ENCODE data around the gene IRS1.
A peak's percentile ranks its signal among the peaks of the same experiment; 100 is the strongest.

Gene IRS1

DNA sequence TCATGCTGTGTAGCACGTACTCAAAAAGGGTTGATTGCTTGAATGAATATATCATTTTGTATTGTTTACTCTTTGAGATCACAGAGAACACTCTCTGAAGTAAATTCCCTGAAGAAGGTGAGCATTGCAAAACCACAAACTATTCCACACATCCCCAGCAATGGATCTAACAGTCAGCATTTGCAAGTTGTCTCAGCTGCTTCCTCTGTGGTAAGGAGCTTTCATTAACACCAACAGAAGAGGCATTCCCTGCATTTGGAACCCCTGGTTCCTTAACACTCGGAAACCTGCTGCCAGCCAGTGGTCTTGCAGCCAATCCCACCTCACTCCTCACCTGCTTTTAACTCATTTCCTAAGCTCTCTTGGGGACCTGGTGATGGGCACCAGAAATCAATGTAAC is 108.4 kb downstream of the IRS1 start:
- Histone ChIP-seq H3K4me1 (ENCODE audit: control insufficient read depth, insufficient read depth, low read length, unreplicated experiment) (peaks cover 5% of the 10 kb centered on the region), H3K4me3 (ENCODE audit: low read depth, low read length) (no peak overlapping the region), H3K36me3 (ENCODE audit: insufficient read depth, low read length) (no peaks in the 10 kb centered on the region), H2AFZ (ENCODE audit: low read length, unreplicated experiment) (no peak overlapping the region), H3K27me3 (ENCODE audit: insufficient read depth, low read length) (no peaks in the 10 kb centered on the region), H3K27ac (ENCODE audit: low read depth, low read length) (no peak overlapping the region), H3K79me2 (ENCODE audit: control insufficient read depth, insufficient read depth, low read length, unreplicated experiment) (no peaks in the 10 kb centered on the region)

DNA sequence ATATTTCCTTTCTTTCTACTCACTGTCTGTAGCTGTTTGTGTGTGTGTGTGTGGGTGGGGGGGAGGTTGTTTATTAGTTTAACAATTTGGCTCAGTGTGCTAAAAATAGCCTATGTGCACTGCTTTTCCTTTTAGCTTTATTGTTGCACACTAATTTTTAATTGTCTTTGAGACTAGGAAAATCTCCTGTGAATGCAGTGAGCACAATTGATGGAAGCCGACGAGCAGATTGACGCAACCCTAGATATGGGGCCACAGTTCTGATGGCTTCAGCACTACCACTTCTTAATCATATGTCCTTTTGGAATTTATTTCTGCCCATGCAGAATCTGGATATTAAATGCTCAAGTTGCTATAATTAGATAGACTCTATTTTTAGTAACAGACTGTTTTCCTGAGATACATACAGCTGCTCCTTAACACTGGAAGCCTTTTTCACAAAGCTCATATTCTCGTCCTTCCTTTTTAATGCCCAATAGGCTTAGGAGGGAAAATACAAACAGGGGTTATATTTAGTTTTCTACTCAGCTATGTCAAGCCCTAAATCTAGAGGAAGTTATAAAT is 109.1 kb downstream of the IRS1 start:
- Histone ChIP-seq H3K4me3 (ENCODE audit: low read depth, low read length) (no peak overlapping the region), H3K79me2 (ENCODE audit: control insufficient read depth, insufficient read depth, low read length, unreplicated experiment) (no peaks in the 10 kb centered on the region), H2AFZ (ENCODE audit: low read length, unreplicated experiment) (no peak overlapping the region), H3K36me3 (ENCODE audit: insufficient read depth, low read length) (no peaks in the 10 kb centered on the region), H3K27ac (ENCODE audit: low read depth, low read length) (no peak overlapping the region), H3K4me1 (ENCODE audit: control insufficient read depth, insufficient read depth, low read length, unreplicated experiment) (peaks cover 5% of the 10 kb centered on the region), H3K27me3 (ENCODE audit: insufficient read depth, low read length) (no peaks in the 10 kb centered on the region)

DNA sequence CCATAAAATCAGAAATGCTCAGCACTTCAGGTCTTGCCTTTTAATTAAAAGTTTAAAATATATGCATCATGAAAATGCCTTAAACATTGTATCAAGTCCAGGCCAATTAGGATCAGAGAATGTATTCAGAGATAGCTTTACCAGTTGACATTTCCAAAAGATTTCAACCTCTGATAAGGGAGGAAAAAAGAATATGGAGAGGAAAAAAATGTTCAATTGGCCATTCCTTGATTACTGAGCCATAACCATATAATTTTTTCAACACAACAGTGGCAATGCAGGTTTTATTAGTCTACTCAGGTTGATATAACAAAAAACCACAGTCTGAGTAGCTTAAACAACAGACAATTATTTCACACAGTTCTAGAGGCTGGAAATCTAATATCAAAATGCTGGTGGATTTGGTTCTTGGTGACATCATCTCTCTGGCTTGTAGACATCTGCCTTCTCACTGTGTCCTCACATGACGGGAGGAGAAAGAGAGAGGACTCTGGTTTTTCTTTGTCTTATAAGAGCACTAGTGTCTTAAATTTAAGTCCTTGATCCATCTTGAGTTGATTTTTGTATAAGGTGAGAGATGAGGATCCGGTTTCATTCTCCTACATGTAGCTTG is 111.9 kb downstream of the IRS1 start:
- Histone ChIP-seq H3K27me3 (ENCODE audit: insufficient read depth, low read length) (no peaks in the 10 kb centered on the region), H3K79me2 (ENCODE audit: control insufficient read depth, insufficient read depth, low read length, unreplicated experiment) (no peaks in the 10 kb centered on the region), H3K4me1 (ENCODE audit: control insufficient read depth, insufficient read depth, low read length, unreplicated experiment) (peaks cover 9% of the 10 kb centered on the region), H2AFZ (ENCODE audit: low read length, unreplicated experiment) (no peak overlapping the region), H3K36me3 (ENCODE audit: insufficient read depth, low read length) (no peaks in the 10 kb centered on the region), H3K4me3 (ENCODE audit: low read depth, low read length) (no peak overlapping the region), H3K27ac (ENCODE audit: low read depth, low read length) (no peak overlapping the region)

DNA sequence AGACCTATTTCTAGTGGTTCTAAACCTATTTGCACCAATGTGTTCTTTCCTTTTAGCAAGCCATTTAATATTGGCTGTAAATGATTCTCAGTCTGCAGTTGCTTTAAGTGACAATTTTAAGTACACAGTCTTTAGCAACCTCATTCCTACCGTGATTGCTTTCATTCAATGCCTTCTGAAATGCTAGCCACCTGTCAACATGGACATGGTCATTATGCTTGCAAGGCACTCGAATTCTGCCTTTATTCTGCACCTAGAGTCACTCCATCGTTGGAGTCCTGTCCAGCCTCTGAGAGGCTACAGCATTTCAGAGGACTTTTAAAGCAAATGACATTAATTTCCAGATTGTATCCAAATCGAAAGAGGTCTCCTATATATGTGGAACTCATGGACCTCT is 115.1 kb downstream of the IRS1 start:
- Histone ChIP-seq H3K4me3 (ENCODE audit: low read depth, low read length) (no peak overlapping the region), H2AFZ (ENCODE audit: low read length, unreplicated experiment) (no peak overlapping the region), H3K36me3 (ENCODE audit: insufficient read depth, low read length) (no peaks in the 10 kb centered on the region), H3K27me3 (ENCODE audit: insufficient read depth, low read length) (no peaks in the 10 kb centered on the region), H3K4me1 (ENCODE audit: control insufficient read depth, insufficient read depth, low read length, unreplicated experiment) (peaks cover 4% of the 10 kb centered on the region), H3K79me2 (ENCODE audit: control insufficient read depth, insufficient read depth, low read length, unreplicated experiment) (no peaks in the 10 kb centered on the region), H3K27ac (ENCODE audit: low read depth, low read length) (no peak overlapping the region)

DNA sequence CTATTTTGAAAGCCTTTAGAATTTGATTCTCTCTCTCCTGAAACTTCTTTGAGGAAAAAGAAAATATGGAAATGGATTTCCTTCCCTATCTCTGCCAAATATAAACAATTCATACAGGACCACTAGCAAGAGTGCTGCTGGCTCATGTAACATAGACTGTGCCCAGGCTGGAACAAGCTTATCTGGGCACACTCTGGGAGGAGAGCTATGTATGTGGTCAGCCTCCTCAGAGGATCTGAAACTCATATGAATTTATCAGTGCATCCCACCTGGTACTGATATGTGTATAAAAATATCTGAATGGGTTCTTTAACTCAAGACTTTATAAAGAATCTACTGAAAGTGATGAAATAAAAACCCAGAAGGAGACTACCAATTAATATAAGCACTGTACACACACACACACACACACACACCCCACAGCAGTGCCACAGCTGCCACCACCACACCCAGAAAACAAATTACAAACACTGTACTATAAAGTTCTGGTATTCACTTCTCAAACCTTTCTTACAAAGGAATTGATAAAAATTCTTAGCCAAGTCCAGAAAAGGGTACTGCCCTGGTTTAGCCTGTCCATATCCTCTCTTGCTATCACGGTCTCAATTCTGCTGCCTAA is 115.6 kb downstream of the IRS1 start:
- Histone ChIP-seq H3K27ac (ENCODE audit: low read depth, low read length) (no peak overlapping the region), H3K36me3 (ENCODE audit: insufficient read depth, low read length) (no peaks in the 10 kb centered on the region), H3K4me1 (ENCODE audit: control insufficient read depth, insufficient read depth, low read length, unreplicated experiment) (peaks cover 4% of the 10 kb centered on the region), H3K79me2 (ENCODE audit: control insufficient read depth, insufficient read depth, low read length, unreplicated experiment) (no peaks in the 10 kb centered on the region), H3K27me3 (ENCODE audit: insufficient read depth, low read length) (no peaks in the 10 kb centered on the region), H3K4me3 (ENCODE audit: low read depth, low read length) (no peak overlapping the region), H2AFZ (ENCODE audit: low read length, unreplicated experiment) (no peak overlapping the region)

DNA sequence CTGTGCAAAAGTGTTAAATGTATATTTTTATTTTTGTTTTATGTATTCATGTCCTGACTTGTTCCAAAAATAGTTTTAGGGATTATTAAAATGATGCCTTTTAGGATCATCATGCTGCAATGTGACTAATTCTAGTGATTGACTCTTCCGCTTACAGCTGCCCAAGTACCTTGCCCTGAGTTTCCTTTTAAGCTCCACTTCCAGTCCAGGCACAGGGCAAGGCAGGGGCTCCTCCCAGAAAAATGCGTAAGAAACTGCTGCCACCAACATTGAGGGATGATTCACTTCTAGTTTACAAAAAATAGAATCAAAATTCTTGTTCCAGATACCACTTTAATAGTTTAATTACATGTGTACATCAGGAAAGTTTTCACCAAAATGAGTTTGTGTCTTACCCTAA is 116.4 kb downstream of the IRS1 start:
- H2AFZ ChIP-seq (ENCODE audit: low read length, unreplicated experiment): peak overlapping the region; percentile 57
- H3K4me3 ChIP-seq (ENCODE audit: low read depth, low read length): no peak overlapping the region
- H3K36me3 ChIP-seq (ENCODE audit: insufficient read depth, low read length): no peaks in the 10 kb centered on the region
- H3K27me3 ChIP-seq (ENCODE audit: insufficient read depth, low read length): no peaks in the 10 kb centered on the region
- no peak overlapping the region for H3K27ac ChIP-seq (ENCODE audit: low read depth, low read length)
- peaks cover 4% of the 10 kb centered on the region for H3K4me1 ChIP-seq (ENCODE audit: control insufficient read depth, insufficient read depth, low read length, unreplicated experiment)
- H3K79me2 ChIP-seq (ENCODE audit: control insufficient read depth, insufficient read depth, low read length, unreplicated experiment): no peaks in the 10 kb centered on the region
